Activated CD8-positive, alpha-beta memory T cell treated with anti-CD3 and anti-CD28 coated beads for 1 hour (primary cell): ENCODE results near the gene RYR3.

Experiments used
- DNase-seq, 2 donors: peaks; one replicate each; pipeline ENCODE4 v3.0.0-alpha.2; 2020; ENCODE audit warnings: low read depth in 1 of 2; ENCODE audit errors: extremely low read depth in 1 of 2

The RYR3 gene

DNA sequence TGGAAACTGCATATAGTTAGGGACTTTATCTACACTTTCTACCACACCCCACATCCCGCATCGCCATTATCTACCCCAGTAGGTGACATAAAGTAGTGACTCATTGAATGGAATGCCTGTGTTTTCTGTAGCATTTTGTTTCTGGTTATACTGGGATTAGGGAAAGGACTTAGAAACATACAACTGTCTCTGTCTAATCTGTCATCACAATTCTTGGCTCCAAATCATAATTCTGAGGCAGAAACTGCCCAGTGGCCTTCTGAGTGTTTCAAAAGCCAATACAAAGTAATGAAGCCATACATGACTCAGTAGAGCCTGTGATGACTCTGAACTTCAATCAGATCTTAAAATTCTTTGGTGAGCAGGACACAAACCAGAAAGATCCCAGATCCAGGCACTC is 541.8 kb downstream of the RYR3 start:
- DNase-seq = no peak

DNA sequence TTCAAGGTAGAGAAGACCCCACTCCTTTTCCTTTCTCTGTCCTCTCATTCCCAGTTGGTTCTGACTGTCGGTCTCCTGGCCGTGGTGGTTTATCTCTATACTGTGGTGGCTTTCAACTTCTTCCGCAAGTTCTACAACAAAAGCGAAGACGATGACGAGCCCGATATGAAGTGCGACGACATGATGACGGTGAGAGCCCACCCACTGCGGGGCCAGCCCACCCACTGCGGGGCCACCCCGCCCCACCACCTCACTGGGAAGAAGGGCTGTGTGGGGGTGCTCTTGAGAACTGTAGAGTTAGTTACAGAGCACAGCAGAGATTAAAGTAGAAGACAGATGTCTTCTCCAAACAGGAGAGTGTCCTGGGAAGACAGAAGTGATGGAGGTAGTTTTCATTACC is 547.0 kb downstream of the RYR3 start:
- no peak for DNase-seq

DNA sequence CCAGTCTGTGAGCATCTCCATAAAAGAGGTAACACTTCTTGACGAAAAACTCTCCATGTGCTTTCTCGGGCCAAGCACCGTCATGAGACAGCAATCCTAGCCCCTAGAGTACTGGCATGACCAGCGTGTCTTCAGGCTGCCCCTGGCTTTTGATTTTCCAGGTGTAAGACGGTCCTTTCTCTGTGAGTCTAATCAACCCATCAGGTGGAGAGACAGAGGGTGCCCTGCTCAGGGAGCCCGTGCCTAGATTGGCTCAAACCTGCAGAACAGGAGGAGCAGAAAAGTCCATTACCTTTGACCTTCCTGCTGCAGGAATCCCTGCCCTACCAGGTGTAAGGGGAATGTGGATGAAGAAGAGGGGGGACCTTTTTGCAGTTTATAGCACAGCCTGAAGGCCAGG is 548.1 kb downstream of the RYR3 start:
- no peak for DNase-seq

DNA sequence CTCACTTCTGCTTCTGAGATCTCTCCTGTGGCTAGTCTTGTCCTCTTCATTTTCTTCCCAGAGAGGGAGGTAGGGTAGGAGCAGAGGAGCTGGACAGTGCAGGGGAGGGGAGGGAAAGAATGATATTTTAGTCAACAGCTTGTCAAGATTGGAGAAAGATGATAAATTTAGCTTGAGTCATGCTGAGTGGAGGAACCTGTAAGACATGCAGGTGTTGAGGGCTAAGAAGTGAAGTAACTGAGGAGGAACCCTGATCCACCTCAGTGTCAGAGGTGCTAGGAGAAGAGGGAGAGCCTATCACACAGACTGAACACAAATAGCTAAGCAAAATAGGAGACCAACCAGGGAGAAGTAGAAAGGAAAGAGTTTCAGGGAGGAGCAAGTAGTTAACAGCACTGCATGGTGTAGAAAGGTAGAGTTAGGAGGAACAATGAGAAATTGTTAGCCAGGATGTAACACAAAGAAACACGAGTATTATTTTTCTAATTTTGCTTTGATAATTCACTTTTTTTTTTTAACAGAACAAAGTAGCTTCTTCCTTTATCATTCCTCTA is 549.3 kb downstream of the RYR3 start:
- DNase-seq = no peak

DNA sequence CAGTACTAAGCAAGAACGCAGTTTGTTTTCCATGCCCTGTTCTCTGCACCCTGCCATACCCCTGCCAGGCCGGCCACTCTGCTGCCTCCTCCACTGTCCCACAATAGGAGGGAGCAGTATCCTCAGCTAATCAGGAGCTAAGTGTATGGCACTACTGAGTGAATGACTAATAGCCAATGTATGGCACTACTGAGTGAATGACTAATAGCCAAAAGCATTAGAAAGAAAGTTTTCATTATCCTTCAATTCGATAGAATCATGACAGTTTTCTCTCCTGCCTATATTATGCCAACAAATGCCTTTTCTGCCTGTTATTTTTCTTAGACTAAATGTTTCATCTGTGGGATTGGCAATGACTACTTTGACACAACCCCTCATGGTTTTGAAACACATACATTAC is 550.0 kb downstream of the RYR3 start:
- no peak for DNase-seq

DNA sequence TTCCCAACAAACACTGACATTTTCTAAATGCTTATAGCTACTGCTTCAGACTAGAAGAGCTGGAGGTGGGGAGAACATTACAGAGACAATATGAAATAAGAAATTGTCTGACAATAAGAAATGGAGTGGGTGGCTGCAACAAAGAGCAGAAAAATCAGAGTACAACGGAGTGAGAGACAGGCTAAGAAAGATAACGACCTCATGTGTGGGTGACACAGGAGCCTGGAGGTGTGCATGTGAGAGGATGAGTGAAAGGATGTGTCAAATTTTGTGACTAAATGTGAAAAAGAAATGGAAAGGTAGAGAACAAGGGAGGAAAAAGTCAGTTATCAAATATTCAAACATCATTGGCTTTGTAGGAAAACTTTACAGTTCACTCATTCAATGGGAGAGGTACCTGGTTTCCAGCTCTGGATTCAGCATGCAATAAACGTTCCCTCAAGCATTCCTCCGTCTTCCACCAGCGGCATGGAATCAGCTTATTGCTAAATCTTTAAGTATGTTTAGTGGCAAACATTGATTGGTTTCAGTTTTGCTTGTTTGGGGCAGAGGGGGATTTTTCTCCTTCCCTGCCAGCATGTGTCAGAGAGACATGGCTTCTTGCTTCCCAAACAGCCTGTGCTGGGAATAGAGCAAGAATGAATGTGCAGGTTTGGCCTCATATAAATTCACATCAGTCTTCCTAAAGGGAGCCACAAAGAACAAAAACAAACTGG is 553.8 kb downstream of the RYR3 start:
- no peak for DNase-seq

DNA sequence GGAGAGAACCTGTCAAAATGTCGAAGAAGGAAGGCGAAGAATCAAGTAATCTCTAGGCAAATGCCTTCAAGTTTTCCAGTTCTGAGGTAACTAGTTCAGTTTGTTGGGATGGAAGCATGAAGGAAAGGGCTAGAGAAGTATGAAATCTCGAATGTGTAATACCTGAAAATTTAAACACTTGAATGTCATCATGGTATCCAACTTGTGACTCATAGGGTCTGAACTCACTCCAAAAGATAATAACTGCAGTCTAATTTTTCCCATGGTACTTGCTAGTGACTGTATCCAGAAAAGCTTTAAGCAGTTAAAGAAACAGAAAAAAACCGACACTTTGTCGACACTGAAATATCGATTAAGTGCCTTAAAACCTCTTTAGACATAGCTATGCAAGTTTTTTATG is 554.6 kb downstream of the RYR3 start:
- no peak for DNase-seq

DNA sequence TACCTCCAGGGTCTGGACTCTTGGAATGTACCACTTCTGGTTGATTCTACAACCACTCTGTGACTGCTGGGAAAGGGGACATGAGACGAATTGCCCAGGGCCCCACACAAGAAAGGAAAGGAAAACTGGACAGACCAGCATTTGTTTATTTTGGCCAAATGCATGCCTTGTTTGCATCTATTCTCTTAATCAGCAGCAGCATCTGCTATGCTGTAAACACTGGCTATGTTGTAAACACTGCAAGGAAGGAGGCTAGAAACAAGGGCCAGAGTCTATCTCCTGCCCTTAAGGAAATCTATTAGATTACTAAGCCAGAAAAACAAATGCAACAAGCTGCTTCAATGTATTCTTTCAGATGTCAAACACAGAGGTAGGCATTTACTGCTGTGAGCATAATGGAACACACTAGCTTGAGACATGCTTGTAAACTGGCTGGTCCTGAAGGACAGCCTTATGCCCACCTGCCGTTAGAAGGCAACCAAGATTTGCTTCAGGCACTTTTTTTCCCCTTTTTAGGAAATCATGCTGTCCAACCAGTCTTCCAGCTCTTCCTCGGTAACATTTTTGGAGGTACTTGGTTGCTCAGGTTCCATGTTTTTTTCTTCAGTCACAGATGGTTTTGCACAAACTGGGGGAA is 555.5 kb downstream of the RYR3 start:
- DNase-seq = no peak

DNA sequence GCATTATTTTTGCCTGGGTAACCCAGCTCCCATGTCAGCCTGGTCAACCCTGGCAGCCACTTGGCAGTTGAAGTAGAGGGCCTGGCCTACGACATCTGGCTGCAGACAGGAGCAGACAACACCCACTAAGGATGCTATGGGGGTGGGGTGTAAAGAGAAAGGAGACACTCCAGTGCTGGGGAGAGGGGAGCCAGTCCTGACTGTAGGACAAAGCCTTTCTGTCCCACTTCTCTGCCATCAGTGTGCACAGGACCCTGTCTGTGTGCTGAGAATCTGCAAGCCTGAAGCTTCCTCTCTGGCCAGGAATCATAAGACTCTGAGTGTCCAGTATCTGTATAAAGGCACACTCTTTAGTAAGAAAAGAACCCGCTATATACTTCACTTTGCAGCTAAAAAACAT is 561.2 kb downstream of the RYR3 start:
- no peak for DNase-seq

DNA sequence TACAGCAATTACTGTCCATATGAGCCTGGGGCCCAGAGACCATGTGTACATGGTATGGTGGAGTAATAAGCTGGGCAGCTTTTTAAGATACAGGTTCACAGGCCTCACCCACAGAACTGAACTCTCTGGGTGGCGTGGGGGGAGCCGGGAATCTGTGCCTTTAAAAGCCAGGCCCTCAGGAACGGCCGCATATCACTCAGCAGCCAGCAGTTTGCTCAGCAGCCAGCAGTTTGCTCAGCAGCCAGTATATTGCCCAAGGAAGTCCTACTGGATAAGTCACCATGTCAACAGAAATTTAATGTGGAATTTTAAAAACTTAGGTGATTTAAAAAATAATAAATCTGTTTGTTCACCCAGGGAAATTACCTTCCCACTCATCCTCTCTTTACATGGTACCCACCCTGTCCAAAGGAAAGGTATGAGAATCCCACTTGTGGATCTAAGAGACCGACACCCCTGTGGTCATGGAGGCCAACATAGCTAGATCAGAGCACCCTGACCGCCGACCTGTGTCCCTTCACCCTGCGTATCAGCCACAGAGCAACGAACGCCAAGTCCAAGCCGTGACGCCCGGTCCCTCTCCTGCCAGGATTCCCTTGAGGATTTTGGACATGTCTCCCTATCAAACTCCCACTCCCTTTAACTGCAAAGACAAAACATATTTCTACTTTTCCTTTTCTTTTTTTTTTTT is 561.8 kb downstream of the RYR3 start:
- no peak for DNase-seq

DNA sequence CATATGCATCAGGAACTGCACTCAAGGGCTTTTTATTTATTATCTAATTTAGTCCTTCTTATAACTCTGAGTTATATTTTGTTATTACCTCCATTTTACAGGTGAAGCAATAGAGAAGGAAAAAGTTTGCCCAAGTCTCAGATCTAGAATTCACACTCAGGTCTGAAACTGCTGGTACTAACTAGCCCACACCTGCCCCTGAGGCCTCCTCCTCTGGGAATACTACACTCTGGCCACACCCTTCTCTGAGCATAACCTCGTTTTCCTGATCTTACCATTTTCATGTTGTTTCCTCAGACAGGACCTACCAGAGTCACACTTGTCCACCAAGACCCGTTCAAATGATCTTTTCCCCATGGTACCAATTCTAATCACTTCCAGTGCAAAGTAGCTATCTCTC is 563.4 kb downstream of the RYR3 start:
- no peak for DNase-seq

DNA sequence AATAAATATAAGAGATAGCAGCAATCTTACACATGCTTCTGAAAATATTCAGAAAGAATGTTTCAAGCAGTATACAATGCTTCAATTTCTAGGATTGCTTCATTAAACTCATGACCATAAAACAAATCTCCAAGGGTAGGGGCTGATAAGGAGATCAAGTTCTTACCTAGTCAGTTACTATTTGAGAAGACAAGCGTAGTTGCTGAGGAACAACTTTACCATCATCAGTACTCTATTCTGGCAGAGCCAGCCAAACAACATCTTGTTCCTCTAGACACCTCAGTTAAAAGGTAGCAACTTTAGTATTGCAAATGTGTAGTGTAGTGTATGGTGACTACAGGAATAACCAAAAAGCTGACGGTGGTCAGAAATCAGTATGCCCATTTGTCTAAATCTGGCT is 572.2 kb downstream of the RYR3 start:
- no peak for DNase-seq

DNA sequence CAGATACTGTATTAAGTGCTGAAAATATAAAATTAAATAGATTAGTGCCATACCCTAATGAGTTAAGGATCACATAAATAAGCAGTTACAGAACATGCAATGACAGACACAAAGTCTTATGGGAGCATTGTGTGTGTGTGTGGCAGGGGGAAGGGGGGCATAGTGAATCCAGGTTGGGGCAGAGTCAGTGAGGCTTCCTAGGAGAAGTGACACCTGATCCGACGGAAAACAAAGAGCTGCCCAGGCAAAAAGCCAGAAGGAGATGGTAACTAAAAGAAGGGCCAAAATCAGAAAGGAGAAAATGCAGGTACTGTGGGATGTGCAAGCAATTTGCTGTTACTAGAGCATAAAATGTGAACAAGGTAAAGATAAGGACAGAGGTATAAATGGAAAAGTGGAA is 577.4 kb downstream of the RYR3 start:
- DNase-seq = no peak

DNA sequence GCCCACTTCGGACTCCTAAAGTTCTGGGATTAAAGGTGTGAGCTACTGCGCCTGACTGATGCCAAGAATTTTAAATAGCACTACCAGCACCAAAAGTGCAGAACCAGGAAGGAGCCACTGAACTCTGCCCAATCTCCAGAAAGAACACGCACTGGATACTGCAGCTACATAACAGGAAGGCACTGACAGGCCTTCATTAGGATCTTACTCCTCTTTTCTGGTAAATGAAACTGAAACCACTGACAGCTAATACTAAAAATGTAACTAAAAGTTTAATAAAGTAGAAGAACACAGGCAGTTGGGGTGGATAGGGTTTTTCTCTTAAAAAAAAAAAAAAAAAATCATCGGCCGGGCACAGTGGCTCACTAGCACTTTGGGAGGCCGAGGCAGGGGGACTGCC is 583.4 kb downstream of the RYR3 start:
- no peak for DNase-seq

DNA sequence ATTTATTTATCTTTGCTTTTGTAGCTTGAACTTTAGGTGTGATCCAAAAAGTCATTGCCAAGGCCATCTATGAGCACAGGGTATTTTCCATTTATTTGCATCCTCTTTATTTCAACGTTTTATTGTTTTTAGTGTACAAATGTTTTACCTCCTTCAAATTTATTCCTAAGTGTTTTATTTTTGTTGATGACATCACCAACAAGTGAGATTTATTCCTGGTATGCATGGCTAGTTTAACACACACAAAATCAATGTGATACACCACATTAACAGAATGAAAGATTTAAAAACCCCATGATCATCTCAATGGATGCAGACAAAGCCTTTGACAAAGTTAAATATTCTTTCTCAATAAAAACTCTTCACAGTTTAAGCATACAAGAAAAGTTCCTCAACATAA is 591.3 kb downstream of the RYR3 start:
- DNase-seq = no peak

DNA sequence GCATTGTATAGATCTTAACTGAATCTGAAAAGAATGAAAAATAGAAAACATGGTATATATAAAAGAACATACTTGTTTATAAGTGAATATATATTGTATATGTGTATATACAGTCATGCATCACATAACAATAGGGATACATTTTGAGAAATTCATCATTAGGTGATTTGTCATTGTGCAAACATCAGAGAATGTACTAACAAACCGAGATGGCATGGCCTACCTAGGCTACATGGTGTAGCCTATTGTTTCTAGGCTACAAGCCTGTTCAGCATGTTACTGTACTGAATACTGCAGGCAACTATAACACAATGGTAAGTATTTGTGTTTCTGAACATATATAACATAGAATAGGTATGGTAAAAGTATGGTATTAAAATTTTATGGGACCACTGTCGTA is 592.9 kb downstream of the RYR3 start:
- no peak for DNase-seq

DNA sequence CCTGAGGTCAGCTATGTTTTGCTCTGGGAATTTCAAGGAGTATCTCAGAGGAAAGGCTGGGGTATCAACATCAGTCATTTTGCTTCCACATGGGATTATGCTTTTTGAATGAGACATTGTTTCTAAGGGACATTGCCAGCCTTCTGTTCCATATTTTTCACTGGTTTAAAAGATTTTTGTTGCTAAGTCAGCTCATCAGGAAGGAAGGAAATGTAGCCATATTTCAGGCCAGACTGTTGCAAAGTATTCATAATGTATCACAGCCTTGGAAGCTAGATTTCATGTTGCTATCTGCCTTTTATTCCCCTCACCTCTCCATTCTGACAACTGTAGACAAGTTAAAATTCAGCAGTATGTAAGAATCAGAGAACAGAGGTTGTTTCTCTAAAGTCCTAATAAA is 596.6 kb downstream of the RYR3 start:
- no peak for DNase-seq

DNA sequence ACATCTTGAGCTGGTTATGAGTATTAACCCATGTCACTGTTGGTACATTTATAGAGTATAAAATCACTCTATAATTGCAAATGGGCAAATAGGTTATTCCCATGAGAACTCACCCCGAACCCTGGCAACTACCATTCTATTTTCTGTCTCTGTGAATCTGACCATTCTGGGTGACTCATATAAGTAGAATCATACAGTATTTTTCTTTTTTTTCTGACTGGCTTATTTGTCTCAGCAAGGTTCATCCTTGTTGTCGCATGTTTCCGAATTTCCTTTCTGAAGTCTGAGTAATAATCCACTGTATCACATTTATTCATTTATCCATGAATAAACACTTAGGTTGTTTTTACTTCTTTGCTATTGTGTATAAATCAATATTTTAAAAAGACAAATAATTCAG is 597.6 kb downstream of the RYR3 start:
- no peak for DNase-seq

DNA sequence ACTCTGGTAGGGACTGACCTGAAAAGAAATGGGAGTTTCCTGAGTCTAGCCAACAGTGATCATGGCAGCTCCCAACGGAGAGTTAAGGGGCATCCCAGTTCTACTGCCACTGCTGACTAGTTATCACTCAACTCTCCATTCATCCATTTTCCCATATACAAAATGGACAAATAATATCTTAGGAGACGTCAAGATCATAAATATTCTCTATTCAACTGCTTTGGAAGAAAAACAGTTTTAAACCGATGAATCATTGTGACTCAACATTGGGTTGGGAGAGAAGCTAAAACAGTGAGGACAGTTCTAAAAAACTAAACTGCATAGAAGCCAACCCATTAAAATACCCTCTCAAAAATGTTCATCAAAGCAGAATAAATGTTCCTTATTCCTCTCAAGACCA is 600.0 kb downstream of the RYR3 start:
- no peak for DNase-seq

DNA sequence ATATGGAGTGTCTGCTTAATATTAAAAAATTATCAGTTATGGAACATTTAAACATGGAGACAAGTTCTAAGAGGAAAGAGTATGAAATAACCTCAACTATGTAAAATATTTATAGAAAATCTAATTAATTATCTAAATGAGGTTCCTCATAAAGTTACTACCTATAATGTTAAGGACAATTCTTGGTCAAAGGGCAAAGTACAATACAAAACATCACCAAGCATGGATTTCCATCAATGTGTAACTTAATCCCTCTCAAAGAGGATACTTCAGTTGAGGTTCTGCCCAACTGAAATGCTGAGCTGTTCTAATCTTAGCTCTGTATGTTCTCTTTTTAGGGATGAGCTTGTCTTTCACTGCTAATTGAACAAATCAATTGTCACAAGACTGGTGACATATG is 601.6 kb downstream of the RYR3 start:
- DNase-seq = no peak

DNA sequence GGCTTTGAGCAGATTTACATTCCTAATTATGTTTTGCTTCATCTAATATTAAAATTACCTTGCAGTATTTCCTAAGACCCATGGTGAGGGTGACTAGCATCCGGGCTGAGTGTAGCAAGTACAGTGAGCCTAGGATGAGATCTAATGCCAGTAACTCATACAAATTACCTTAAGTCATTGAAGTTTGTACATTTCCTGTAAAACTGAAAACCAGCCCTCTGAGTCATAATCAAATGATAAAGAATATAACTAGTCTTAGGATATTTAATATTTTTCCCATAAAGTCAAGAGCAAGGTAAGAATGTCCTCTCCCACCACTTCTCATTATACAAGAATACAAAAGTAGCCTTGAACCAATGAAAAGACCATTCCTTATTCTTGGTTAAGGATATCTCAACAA is 602.7 kb downstream of the RYR3 start:
- no peak for DNase-seq
